Measurements from ENCODE around the gene TRIM72.

Gene TRIM72

DNA sequence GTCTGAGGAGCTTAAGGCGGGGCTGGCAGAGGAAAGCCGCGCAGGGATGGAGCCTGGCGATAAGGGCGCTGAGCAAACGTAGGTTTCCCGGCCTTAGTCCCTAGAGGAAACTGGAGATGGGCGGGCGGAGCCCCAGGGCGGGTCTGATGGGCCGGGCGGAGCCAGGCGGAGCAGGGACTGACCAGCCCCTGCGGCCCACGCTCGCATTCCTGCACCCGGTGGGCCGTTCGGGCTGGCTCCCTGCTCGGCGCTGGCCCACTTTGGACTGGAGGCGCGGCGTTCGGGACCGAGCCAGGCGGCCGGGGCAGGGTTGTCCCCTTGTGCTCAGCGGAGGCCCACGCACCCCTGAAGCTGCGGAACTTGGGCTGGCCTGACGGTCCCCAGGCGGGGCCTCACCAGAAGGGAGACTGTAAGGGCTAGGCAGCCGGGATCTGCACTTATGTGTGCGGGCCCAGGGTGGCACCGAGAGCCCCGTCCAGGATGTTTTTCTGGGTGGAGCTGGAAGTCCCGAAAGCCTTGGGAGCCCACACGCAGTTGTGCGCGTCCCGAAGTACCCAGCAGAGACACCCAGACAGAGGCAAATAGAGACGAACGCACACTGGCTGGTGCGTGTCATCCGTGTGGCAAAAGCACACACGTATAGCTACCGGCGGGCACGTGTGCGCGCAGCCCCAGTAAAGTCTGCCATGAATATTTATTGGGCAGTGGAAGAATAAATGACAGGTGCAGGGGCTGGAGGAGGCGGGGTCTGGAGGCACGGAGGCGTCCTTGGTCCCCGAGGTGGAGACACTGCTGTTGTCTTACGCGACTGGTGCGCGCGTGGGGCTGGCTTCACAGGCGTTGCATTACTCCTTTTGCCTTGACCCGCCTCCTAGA is 1.6 kb downstream of the TRIM72 start:
- peaks cover 62% of the 10 kb centered on the region for H3K27me3 ChIP-seq (ENCODE audit: control insufficient read depth, insufficient read depth, low read length, poor library complexity, severe bottlenecking)
- peaks cover 17% of the 10 kb centered on the region for H3K4me1 ChIP-seq (ENCODE audit: control insufficient read depth, insufficient read depth, low read length)
- no peaks in the 10 kb centered on the region for H3K36me3 ChIP-seq (ENCODE audit: control insufficient read depth, insufficient read depth, low read length)
- WGBS, 2 experiments, result 2% methylated on average over 63 of the region's 63 CpGs
- peak overlapping the region; percentile 44 for H3K4me3 ChIP-seq (ENCODE audit: insufficient read depth, low read depth, low read length)
- no peaks in the 10 kb centered on the region for H3K9me3 ChIP-seq (ENCODE audit: control insufficient read depth, low read length)
- H3K27ac ChIP-seq (ENCODE audit: insufficient read depth, low read depth, low read length, poor library complexity, severe bottlenecking), result no peak overlapping the region

GRCh38 chr16:31216422-31217135 is 2.7 kb downstream of the TRIM72 start, which contains the start of gene PYDC1:
TSS of gene PYDC1 (minus strand) at chr16:31217135. CDS start at chr16:31217028, 107 bp downstream.
- WGBS, 2 experiments, result 9 to 10% methylated on average over 52 of the region's 52 CpGs
- no peaks in the 10 kb centered on the region for H3K36me3 ChIP-seq (ENCODE audit: control insufficient read depth, insufficient read depth, low read length)
- H3K9me3 ChIP-seq (ENCODE audit: control insufficient read depth, low read length), result no peaks in the 10 kb centered on the region
- H3K27me3 ChIP-seq (ENCODE audit: control insufficient read depth, insufficient read depth, low read length, poor library complexity, severe bottlenecking), result peaks cover 62% of the 10 kb centered on the region
- peaks cover 17% of the 10 kb centered on the region for H3K4me1 ChIP-seq (ENCODE audit: control insufficient read depth, insufficient read depth, low read length)
- H3K27ac ChIP-seq (ENCODE audit: insufficient read depth, low read depth, low read length, poor library complexity, severe bottlenecking), result no peak within 1 kb of the TSS
- peak within 1 kb of the TSS; percentile 44 for H3K4me3 ChIP-seq (ENCODE audit: insufficient read depth, low read depth, low read length)

DNA sequence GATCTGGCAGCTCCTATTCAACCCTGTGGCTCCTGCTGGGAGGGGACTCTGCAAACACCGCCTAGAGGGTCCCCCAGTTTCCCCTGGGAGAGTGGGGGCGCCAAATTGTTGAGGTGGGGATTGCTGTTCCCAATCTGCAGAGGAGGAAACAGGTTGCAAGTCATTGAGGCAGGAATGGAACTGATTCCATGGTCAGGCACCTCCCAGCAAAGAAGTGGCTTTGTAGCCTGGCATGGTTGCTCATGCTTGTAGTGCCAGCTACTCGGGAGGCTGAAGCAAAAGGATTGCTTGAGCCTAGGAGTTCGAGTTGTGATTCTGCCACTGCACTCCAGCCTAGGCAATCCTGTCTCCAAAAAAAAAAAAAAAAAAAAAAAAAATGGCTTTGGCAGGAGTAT is 3.2 kb downstream of the TRIM72 start:
- H3K4me1 ChIP-seq (ENCODE audit: control insufficient read depth, insufficient read depth, low read length), result peaks cover 17% of the 10 kb centered on the region
- no peak overlapping the region for H3K27ac ChIP-seq (ENCODE audit: insufficient read depth, low read depth, low read length, poor library complexity, severe bottlenecking)
- H3K36me3 ChIP-seq (ENCODE audit: control insufficient read depth, insufficient read depth, low read length), result no peaks in the 10 kb centered on the region
- H3K4me3 ChIP-seq (ENCODE audit: insufficient read depth, low read depth, low read length), result no peak overlapping the region
- WGBS, 2 experiments, result 32 to 47% methylated on average over 4 of the region's 4 CpGs
- H3K9me3 ChIP-seq (ENCODE audit: control insufficient read depth, low read length), result no peaks in the 10 kb centered on the region
- peaks cover 59% of the 10 kb centered on the region for H3K27me3 ChIP-seq (ENCODE audit: control insufficient read depth, insufficient read depth, low read length, poor library complexity, severe bottlenecking)

DNA sequence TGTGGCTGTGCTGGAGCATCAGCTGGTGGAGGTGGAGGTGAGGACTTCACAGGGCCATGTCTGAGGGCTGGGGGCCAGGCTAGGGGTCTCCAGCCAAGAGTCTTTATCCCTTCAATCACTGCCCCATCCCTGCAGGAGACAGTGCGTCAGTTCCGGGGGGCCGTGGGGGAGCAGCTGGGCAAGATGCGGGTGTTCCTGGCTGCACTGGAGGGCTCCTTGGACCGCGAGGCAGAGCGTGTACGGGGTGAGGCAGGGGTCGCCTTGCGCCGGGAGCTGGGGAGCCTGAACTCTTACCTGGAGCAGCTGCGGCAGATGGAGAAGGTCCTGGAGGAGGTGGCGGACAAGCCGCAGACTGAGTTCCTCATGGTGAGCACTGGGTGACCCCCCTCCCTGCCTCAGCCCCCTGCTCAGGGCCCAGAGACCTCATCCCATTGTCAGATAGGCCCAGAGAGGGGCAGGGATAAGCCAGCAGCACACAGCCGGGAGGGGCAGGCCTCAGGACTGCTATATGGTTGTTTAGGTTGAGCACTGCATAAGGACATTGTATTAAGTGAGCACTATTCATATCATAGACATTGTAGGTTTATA is 5.3 kb downstream of the TRIM72 start:
- Histone ChIP-seq H3K4me3 (ENCODE audit: insufficient read depth, low read depth, low read length) (no peak overlapping the region), H3K27me3 (ENCODE audit: control insufficient read depth, insufficient read depth, low read length, poor library complexity, severe bottlenecking) (peaks cover 47% of the 10 kb centered on the region), H3K4me1 (ENCODE audit: control insufficient read depth, insufficient read depth, low read length) (peaks cover 17% of the 10 kb centered on the region), H3K27ac (ENCODE audit: insufficient read depth, low read depth, low read length, poor library complexity, severe bottlenecking) (no peak overlapping the region), H3K36me3 (ENCODE audit: control insufficient read depth, insufficient read depth, low read length) (no peaks in the 10 kb centered on the region), H3K9me3 (ENCODE audit: control insufficient read depth, low read length) (no peaks in the 10 kb centered on the region)
- 93 to 95% methylated on average over 15 of the region's 15 CpGs for WGBS, 2 experiments

- H3K4me3 ChIP-seq (ENCODE audit: insufficient read depth, low read depth, low read length), result no peak overlapping the region
- peaks cover 24% of the 10 kb centered on the region for H3K27me3 ChIP-seq (ENCODE audit: control insufficient read depth, insufficient read depth, low read length, poor library complexity, severe bottlenecking)
- H3K27ac ChIP-seq (ENCODE audit: insufficient read depth, low read depth, low read length, poor library complexity, severe bottlenecking), result no peak overlapping the region
- WGBS, 2 experiments, result 89 to 91% methylated on average over 12 of the region's 12 CpGs
- no peaks in the 10 kb centered on the region for H3K36me3 ChIP-seq (ENCODE audit: control insufficient read depth, insufficient read depth, low read length)
- H3K9me3 ChIP-seq (ENCODE audit: control insufficient read depth, low read length), result no peaks in the 10 kb centered on the region
- peaks cover 5% of the 10 kb centered on the region for H3K4me1 ChIP-seq (ENCODE audit: control insufficient read depth, insufficient read depth, low read length)
These were observed 7.6 kb downstream of the TRIM72 start for GRCh38 chr16:31221357-31222160.

GRCh38 chr16:31223044-31223443 is 9.1 kb downstream of the TRIM72 start:
- WGBS, 2 experiments, result 91 to 96% methylated on average over 5 of the region's 5 CpGs
- no peaks in the 10 kb centered on the region for H3K4me1 ChIP-seq (ENCODE audit: control insufficient read depth, insufficient read depth, low read length)

DNA sequence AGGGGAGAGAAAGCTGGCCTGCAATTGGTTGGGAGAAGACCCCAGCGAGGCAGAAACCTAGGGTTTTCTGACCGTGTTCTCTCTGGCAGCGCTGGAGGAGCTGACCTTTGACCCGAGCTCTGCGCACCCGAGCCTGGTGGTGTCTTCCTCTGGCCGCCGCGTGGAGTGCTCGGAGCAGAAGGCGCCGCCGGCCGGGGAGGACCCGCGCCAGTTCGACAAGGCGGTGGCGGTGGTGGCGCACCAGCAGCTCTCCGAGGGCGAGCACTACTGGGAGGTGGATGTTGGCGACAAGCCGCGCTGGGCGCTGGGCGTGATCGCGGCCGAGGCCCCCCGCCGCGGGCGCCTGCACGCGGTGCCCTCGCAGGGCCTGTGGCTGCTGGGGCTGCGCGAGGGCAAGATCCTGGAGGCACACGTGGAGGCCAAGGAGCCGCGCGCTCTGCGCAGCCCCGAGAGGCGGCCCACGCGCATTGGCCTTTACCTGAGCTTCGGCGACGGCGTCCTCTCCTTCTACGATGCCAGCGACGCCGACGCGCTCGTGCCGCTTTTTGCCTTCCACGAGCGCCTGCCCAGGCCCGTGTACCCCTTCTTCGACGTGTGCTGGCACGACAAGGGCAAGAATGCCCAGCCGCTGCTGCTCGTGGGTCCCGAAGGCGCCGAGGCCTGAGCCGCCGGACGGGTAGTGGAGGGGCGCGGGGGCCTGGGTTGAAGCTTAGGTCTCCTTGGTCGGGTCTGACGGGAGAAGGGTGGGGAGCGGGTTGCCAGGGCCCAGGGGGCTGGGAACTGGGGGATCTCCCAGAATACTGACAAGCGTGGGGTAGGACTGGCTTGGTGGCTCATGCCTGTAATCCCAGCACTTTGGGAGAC is 10.4 kb downstream of the TRIM72 start:
- WGBS, 2 experiments, result 95 to 96% methylated on average over 80 of the region's 80 CpGs
- Histone ChIP-seq H3K4me3 (ENCODE audit: insufficient read depth, low read depth, low read length) (no peak overlapping the region), H3K27ac (ENCODE audit: insufficient read depth, low read depth, low read length, poor library complexity, severe bottlenecking) (no peak overlapping the region), H3K27me3 (ENCODE audit: control insufficient read depth, insufficient read depth, low read length, poor library complexity, severe bottlenecking) (no peaks in the 10 kb centered on the region), H3K9me3 (ENCODE audit: control insufficient read depth, low read length) (no peaks in the 10 kb centered on the region), H3K4me1 (ENCODE audit: control insufficient read depth, insufficient read depth, low read length) (no peaks in the 10 kb centered on the region), H3K36me3 (ENCODE audit: control insufficient read depth, insufficient read depth, low read length) (no peaks in the 10 kb centered on the region)

More at GRCh38 chr16:31223044-31223443, 9.1 kb downstream of the TRIM72 start:
- peaks cover 9% of the 10 kb centered on the region for H3K27me3 ChIP-seq (ENCODE audit: control insufficient read depth, insufficient read depth, low read length, poor library complexity, severe bottlenecking)
- no peaks in the 10 kb centered on the region for H3K9me3 ChIP-seq (ENCODE audit: control insufficient read depth, low read length)
- no peak overlapping the region for H3K27ac ChIP-seq (ENCODE audit: insufficient read depth, low read depth, low read length, poor library complexity, severe bottlenecking)
- no peaks in the 10 kb centered on the region for H3K36me3 ChIP-seq (ENCODE audit: control insufficient read depth, insufficient read depth, low read length)
- H3K4me3 ChIP-seq (ENCODE audit: insufficient read depth, low read depth, low read length), result no peak overlapping the region

DNA sequence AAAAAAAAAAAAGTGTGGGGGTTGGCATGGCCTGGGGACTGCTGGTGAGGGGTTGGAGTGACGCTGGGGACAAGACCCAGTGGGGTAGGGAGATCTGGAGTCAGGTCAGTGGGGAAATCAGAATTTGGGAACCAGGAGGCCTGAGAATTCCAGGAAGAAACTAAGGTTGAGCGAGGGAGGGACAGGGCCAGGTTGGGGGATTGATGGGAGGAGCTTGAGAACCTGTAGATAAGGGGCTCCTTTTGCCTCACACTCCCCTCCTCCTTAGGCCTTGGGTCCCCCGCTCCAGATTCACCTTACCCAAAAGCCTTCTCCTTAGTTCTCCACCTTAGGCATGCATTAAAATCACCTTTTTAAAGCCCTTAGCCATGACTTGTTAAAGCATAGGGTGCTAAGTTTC is 11.3 kb downstream of the TRIM72 start:
- Histone ChIP-seq H3K4me3 (ENCODE audit: insufficient read depth, low read depth, low read length) (no peak overlapping the region), H3K27me3 (ENCODE audit: control insufficient read depth, insufficient read depth, low read length, poor library complexity, severe bottlenecking) (no peaks in the 10 kb centered on the region), H3K36me3 (ENCODE audit: control insufficient read depth, insufficient read depth, low read length) (no peaks in the 10 kb centered on the region), H3K27ac (ENCODE audit: insufficient read depth, low read depth, low read length, poor library complexity, severe bottlenecking) (no peak overlapping the region), H3K4me1 (ENCODE audit: control insufficient read depth, insufficient read depth, low read length) (no peaks in the 10 kb centered on the region), H3K9me3 (ENCODE audit: control insufficient read depth, low read length) (no peaks in the 10 kb centered on the region)
- 82 to 85% methylated on average over 3 of the region's 3 CpGs for WGBS, 2 experiments

- H3K36me3 ChIP-seq (ENCODE audit: control insufficient read depth, insufficient read depth, low read length), result no peaks in the 10 kb centered on the region
- H3K27ac ChIP-seq (ENCODE audit: insufficient read depth, low read depth, low read length, poor library complexity, severe bottlenecking), result no peak overlapping the region
- WGBS, 2 experiments, result 94 to 97% methylated on average over 4 of the region's 4 CpGs
- no peak overlapping the region for H3K4me3 ChIP-seq (ENCODE audit: insufficient read depth, low read depth, low read length)
- no peaks in the 10 kb centered on the region for H3K9me3 ChIP-seq (ENCODE audit: control insufficient read depth, low read length)
- H3K4me1 ChIP-seq (ENCODE audit: control insufficient read depth, insufficient read depth, low read length), result no peaks in the 10 kb centered on the region
- H3K27me3 ChIP-seq (ENCODE audit: control insufficient read depth, insufficient read depth, low read length, poor library complexity, severe bottlenecking), result no peaks in the 10 kb centered on the region
These were observed 14.3 kb downstream of the TRIM72 start for GRCh38 chr16:31228206-31228605.
